Fibroblast of the conjunctiva (primary cell): ENCODE measurements around the gene GON7.
"Not testable (repeated sequence)": the region's sequence is repeated elsewhere in the genome, so short reads cannot be mapped to it uniquely, and the experiment has no call there.

ENCODE experiments used
- DNase-seq: peaks from one replicate; pipeline ENCODE4 v3.0.0-alpha.2; 2010; ENCODE audit warnings: low read depth

The GON7 gene

DNA sequence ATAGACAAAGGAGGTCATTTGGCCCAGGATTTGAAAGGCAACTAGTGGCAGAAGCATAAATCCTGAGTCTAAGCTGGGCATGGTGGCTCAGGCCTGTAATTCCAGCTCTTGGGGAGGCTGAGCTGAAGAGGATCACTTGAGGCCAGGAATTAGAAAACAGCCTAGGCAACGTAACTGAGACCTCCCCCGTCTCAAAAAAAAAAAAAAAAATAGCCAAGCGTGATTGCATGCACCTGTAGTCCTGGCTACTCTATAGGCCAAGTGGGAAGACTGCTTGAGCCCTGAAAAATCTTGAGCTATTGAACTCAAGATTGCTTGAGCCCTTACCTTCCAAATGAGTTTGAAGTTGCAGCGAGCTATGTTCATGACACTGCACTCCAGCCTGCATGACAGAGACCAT is 7.8 kb downstream of the GON7 start:
- no peak for DNase-seq

DNA sequence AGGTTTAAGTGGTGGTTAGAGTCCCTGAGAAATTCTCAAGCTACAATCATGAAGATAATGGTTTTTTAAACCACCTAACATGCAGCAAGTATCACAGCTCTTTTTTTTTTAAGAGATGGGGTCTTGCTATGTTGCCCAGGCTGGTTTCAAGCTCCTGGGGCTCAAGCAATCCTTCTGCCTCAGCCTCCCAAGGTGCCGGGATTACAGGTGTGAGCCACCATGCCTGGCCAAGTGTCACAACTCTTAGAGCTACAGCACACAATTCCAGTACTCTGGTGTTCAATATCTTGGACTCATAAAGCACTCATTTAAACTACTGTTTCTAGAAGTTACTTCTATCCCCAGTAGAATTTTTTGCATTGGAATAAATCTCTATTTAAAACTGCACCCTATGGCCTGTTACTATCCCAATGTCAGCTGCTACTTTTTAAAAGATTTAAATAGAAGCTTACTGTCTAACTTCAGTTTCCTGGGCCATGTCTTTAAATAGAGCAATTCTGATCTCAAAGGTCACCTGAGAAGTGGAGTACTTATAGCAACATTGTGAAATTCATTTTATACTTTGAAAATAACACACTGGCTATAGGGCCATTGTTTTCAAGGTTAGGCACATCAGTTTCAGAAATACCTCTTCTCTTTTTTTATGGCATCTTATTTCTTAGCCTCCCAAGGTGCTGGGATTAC is 11.4 kb downstream of the GON7 start:
- DNase-seq: no peak

DNA sequence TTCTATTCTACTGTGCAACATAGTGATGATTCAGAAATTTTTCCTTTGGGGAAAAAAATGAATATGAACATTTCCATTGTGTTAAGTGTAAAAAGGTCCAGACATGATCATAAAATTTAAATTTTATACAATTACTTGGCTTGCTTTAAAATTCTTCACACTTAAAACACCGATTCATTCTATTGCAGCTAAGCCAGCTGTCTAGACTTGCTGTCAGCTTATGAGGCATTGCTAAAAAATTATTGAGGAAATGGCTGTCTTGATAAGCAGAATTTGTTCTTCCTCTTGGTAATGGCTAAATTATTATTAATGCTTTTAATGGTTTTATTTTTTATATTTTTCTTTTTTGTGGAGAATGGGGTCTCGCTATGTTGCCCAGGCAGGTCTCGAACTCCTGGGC is 19.9 kb downstream of the GON7 start:
- DNase-seq: no peak

DNA sequence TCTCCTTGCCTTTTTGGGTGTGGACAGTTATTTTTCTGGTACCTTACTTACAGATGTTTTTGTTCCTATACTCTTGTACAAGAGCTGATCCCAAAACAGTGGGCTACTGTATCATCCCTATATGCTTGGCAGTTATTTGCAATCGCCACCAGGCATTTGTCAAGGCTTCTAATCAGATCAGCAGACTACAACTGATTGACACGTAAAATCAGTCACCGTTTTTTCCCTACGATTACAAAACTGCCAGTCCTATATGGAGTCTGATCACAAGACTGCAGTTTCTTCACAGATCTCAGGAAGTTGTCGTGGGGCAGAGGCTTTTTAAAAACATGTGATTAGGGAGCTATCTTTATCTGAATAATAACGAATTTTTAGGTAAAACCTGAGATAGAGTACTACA is 20.4 kb downstream of the GON7 start:
- no peak for DNase-seq

DNA sequence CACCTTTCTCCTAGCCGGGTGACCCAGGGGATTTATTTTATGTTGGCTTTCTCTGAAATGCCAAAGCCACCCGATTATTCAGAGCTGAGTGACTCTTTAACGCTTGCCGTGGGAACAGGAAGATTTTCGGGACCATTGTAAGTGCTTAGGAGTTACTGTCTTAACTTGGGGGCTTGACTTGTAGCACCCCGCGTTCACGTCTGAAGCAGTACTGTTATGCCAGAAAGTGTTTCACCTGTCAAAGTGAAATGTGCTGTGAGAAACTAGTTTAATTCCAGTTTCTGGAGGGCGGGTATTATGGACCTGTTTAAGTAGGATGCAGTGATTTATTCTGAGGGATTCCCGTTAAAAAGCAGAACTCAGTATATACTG is 21.5 kb downstream of the GON7 start:
- DNase-seq: no peak

DNA sequence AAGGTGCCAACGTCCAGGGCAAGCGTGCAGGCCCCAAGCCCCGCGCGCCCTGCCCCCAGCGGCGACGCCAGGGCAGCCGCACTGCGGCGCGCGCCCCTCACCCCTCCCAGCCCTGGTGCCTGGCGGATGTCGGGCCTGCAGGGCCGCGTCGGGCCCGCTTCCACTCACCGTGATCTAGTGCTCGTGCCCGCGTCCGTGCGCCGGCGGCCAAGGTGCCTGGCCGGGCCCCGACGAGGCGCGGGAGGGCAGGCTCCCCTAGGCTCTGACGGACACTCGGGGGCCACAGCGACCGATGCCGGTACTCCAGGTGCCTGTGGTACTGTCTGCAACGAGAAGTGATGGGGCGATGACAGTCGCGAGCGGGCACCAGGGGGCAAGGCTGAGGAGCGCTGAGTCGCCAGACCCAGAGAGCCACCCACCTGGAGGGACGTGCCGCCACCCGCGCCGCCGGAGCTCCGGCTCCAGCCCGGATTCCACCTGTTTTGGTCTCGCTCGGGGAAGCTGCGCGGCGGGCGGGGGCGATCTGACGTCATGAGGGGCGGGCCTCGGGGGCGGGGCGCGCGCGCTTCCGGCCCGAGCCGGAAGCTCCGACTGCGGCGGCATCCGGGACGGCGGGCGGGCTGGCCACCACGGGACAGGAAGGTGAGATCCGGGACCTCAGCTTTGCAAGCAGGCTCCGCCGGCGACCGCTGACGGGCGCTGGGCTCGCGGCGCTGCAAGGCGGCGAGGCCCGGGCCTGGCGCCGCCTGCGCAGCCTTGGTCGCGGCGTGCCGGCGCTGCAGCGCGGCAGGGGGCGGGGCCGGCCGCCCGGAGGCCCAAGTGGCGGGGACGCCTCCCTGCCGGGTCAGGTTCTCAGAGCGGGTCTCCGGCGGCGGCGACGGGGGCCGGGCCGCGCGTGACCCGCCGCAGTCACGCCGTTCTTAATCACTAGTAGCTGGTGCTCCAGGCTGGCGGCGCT is 22.2 kb downstream of the GON7 start, which contains the start of the genes LYSET and MOAP1:
Gene LYSET, plus strand, starts transcription at position 927 of the 958 bp plus-strand sequence. CDS start 89 bp downstream, outside the sequence.
Gene MOAP1, minus strand, starts transcription at position 507 of the 958 bp plus-strand sequence. CDS start 655 bp downstream, outside the sequence.
- peak; percentile 45 for DNase-seq

DNA sequence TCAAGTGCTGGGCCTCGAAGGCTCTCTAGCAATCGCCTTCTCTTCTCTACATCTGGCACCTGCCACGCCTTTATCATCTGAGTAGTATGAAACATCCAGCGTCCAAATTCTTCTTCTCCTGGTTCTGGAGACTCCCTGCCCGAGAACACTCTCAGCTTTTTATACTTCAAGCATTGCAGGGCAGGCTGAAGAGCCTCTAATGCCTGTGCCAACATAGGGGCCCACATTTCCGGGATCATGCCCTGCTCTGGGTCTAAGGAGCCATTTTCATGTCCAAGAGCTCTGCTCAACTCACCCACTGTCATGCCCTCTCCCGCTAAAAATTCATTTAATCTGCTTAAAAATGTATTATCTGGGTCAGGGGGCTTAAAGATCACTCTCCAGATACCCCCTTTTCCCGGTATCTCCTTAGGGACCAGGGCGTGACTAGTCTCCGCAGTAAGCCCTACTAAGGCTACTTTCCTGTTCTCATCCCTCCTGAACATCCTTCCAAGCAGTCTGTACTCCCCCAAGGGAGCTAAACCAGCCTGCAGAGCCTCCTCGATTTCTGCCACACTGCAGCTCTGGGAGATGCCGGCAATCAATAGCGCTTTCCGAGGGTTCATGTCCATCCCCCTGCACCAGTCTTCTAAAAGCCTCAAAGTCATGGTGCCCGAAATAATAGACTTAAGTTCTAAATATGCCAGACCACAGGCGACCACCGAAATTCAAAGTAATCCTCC is 23.1 kb downstream of the GON7 start:
- no peak for DNase-seq

DNA sequence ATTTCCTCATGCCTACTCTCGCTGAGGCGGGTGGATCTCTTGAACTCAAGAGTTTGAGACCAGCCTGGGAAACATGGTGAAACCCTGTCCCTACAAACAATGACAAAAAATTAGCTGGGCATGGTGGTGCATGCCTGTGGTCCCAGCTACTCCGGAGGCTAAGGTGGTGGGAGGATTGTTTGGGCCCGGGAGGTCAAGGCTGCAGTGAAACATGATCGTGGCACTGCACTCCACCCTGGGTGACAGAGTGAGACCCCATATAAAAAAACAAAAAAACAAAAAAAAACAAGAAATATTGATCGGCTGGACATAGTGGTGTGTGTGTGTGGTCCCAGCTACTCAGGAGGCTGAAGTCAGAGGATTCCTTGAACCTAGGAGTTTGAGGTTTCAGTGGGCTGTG is 31.4 kb downstream of the GON7 start:
- no peak for DNase-seq

DNA sequence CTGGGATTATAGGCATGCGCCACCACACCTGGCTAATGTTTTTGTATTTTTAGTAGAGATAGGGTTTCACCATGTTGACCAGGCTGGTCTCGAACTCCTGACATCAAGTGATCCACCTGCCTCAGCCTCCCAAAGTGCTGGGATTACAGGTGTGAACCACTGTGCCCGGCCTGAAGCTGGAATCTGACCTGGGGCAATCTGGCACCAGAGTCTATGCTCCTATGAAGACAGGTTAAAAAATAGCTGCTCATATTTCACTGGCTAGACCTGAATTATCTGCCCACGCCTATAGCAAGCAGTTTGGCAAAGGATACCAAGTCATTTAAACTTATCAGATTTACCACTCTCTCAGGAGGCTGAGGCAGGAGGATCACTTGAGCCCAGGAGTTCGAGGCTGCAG is 32.1 kb downstream of the GON7 start:
- DNase-seq: not testable (repeated sequence)

DNA sequence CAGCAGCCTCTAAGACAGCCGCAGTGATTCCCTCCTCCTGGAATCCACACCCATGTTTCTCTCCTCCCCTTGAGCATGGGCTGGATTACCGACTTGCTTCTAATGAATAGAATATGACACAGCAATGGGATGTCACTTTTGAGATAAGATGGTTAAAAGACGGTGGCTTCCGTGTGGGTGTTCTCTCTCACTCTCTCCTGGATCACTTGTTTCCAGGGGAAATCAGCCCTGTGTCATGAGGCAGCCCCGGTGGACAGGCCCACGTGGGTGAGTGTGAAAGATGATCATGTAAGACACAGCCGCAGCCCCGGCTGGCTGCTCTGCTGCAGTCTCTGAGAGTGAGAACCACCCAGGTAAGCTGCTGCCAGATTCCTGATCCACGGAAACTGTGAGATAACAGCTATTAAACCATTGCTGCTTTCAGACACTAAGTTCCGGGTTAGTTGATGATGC is 32.9 kb downstream of the GON7 start:
- DNase-seq: no peak

DNA sequence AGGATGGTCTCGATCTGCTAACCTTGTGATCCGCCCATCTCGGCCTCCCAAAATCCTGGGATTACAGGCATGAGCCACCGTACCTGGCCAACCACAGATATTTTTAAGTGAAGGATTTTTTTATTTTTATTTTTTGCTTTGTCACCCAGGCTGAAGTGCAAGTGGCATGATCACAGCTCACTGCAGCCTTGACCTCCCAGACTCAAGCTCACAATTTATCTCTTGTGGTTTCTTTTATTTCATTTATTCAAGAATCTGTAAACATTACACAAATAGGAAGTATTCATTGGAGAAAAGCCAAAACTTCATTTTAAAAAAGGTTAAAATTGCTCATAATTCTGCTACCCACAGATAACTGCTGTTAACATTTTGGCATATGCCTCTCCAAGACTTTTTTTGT is 35.5 kb downstream of the GON7 start:
- no peak for DNase-seq

DNA sequence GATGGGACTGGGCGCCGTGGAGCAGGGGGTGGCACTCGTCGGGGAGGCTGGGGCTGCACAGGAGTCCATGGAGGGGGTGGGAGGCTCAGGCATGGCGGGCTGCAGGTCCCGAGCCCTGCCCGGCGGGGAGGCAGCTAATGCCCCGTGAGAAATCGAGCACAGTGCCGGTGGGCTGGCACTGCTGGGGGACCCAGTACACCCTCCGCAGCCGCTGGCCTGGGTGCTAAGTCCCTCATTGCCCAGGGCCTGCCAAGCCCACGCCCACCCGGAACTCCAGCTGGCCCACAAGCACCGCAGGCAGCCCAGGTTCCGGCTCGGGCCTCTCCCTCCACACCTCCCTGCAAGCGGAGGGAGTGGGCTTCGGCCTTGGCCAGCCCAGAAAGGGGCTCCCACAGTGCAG is 36.7 kb downstream of the GON7 start:
- DNase-seq: not testable (repeated sequence)

DNA sequence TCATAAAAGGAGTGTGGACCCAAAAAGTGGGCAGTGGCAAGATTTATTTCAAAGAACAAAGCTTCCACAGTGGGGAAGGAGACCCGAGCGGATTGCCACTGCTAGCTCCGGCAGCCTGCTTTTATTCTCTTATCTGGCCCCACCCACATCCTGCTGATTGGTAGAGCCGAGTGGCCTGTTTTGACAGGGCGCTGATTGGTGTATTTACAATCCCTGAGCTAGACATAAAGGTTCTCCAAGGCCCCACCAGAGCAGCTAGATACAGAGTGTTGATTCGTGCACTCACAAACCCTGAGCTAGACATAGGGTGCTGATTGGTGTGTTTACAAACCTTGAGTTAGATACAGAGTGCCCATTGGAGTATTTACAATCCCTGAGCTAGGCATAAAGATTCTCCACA is 37.2 kb downstream of the GON7 start:
- not testable (repeated sequence) for DNase-seq

DNA sequence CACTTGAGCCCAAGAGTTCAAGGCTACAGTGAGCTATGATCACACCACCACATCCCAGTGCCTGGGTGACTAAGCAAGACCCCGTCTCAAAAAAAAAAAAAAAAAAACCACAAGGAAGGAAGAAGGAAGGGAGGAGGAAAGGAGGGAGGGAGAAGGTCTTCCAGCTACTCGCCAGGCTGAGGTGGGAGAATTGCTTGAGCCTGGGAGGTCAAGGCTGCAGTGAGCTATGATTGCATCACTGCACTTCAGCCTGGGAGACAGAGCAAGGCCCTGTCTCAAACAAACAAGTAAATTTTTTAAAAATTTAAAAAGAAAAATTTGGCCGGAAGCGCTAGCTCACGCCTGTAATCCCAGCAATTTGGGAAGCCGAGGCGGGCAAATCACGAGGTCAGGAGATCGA is 38.3 kb downstream of the GON7 start:
- DNase-seq: not testable (repeated sequence)

DNA sequence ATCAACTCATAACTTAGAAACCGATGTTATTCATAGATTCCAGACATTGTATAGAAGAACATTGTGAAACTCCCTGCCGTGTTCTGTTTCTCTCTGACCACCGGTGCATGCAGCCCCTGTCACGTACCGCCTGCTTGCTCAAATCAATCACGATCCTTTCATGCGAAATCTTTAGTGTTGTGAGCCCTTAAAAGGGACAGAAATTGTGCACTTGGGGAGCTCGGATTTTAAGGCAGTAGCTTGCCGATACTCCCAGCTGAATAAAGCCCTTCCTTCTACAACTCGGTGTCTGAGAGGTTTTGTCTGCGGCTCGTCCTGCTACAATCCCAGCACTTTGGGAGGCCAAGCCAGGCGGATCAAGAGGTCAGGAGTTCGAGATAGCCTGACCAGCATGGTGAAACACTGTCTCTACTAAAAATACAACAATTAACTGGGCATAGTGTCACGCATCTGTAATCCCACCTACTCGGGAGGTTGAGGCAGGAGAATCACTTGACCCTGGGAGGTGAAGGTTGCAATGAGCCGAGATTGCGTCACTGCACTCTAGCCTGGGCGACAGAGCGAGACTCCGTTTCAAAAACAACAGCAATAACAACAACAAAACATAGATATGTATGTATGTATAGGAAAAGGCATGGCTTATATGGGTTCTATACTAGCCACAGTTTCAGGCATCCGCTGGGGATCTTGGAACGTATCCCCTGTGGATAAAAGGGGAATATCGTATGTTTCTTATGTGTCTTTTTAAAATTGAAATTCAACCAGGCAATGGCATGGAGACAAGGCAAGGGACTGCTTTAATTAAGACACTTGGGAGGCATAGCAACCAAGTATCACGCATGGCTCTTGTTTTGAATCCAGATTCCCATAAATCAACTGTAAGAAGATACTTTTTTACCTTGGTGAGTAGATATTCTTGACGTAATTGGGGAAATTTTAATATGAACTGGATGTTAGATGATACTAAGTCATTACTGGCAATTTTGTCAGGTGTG is 41.3 kb downstream of the GON7 start:
- not testable (repeated sequence) for DNase-seq

DNA sequence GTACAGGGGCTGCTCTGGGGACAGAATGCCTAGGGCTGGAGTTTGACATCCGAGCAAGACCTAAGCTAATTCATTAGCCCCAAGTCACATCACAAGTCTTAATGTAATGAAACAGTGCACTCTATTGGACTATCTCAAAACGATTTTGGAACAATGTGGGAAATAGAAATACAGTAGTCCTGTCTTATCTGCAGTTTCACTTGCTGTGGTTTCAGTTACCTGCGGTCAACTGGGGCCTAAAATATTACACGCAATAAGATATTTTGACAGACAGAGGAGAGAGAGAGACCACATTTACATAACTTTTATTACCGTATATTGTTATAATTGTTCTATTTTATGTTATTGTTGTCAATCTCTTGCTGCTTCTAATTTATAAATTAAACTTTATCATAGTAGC is 43.3 kb downstream of the GON7 start:
- no peak for DNase-seq

DNA sequence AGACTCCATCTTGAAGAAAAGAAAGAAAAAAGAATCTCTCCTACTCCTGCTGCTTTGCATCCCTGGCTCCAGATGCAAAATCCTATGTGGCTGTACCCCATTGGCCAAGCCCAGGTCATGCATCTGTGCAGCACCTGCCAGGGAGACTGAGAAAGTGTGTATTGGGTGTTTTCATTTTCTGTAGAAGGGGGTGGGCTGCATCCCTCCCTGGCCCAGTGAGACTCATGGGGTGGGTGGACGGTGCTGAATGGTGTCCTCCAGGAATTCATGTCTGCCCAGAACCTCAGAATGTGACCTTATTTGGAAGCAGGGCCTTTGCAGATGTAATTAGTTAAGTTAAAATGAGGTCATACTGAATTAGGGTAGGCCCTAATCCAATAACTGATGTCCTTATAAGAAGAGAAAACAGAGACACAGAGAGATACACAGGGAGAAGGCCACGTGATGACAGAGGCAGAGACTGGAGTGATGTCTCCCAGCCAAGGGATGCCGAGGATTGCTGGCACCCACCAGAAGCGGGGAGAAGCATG is 45.4 kb downstream of the GON7 start:
- no peak for DNase-seq

DNA sequence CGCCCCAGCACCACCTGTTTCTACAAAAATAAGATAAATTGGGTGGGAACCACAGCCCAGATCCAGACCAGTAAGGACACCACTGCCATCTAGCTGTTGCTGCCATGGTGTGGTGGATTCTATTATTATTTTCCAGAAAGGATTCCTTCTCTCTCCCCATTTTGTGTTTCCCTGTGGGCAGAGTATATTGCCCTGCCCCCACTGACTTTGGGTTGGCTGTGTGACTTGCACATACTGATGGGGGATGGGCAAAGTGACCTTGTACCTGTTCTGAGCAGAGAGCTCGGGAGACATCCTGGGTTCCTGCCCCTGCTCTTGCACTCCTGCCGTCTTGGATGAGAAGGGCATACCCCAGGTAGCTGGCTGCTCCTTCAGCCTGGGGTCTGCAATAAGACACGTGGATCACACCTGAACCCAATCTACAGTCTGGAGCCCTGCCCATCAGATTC is 46.5 kb downstream of the GON7 start:
- DNase-seq: no peak

DNA sequence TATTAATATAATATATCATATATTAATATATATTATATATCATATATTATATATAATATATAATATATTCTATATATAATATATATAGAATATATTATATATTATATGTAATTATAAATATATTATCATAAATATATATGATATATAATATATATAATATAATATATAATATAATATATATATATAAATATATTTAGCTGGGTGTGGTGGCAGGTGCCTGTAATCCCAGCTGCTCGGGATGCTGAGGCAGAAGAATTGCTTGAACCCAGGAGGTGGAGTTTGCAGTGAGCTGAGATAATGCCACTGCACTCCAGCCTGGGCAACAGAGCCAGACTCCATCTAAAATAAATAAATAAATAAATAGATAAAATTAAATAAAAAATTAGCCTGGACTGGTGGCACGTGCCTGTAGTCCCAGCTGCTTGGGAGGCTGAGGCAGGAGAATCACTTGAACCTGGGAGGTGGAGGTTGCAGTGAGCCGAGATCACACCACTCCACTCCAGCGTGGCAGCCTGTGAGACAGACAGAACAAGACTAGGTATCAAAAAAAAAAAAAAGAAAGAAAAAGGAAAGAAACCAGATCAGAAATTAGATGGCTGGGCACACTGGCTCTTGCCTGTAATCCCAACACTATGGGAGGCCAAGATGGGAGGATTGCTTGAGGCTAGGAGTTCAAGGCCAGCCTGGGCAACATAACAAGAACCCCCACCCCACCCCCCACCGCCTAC is 47.1 kb downstream of the GON7 start:
- DNase-seq: not testable (repeated sequence)

DNA sequence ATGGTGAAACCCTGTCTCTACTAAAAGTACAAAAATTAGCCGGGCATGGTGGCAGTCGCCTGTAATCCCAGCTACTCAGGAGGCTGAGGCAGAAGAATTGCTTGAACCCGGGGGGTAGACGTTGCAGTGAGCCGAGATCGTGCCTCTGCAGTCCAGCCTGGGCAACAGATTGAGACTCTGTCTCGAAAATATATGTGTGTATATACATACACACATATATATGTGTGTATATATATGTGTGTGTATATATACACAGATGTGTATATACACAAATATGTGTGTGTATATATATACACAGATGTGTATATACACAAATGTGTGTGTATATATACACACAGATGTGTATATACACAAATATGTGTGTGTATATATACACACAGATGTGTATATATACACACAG is 48.5 kb downstream of the GON7 start:
- not testable (repeated sequence) for DNase-seq
